KMS-11 (cell line): ENCODE results near the gene CNNM4.

ENCODE experiments used
- H2AFZ ChIP-seq: fragments of 200-600 bp; sonication (generic); 2 replicates; pipeline ENCODE4 v1.6.1; 2016; ENCODE audit warnings: antibody characterized with exemption, mixed run types, low read depth
- H3K27ac ChIP-seq: fragments of 200-600 bp; sonication (generic); 2 replicates; pipeline ENCODE4 v1.6.1; 2016; ENCODE audit warnings: mild to moderate bottlenecking, mixed run types
- H3K27me3 ChIP-seq: fragments of 200-600 bp; sonication (generic); 2 replicates; pipeline ENCODE4 v1.6.1; 2017; ENCODE audit warnings: mild to moderate bottlenecking, low read depth, mixed run types, moderate library complexity; ENCODE audit not compliant: insufficient read depth
- H3K36me3 ChIP-seq: fragments of 200-600 bp; sonication (generic); 2 replicates; pipeline ENCODE4 v1.6.1; 2017; ENCODE audit warnings: mild to moderate bottlenecking, mixed run types; ENCODE audit not compliant: insufficient read depth
- H3K4me1 ChIP-seq: fragments of 200-600 bp; sonication (generic); 2 replicates; pipeline ENCODE4 v1.6.1; 2016; ENCODE audit warnings: mild to moderate bottlenecking, low read depth, mixed run types; ENCODE audit not compliant: poor library complexity, severe bottlenecking
- H3K4me2 ChIP-seq: fragments of 200-600 bp; sonication (generic); 2 replicates; pipeline ENCODE4 v1.7.0; 2016; ENCODE audit warnings: mild to moderate bottlenecking, mixed run types
- H3K4me3 ChIP-seq: fragments of 200-600 bp; sonication (generic); IDR thresholded peaks from 2 replicates; pipeline ENCODE4 v1.6.1; 2017; ENCODE audit warnings: low read depth, low read length, mixed read lengths; ENCODE audit not compliant: insufficient read depth
- H3K79me2 ChIP-seq: fragments of 200-600 bp; sonication (generic); 2 replicates; pipeline ENCODE4 v1.6.1; 2016; ENCODE audit warnings: low read depth, mixed run types; ENCODE audit not compliant: insufficient read depth
- H3K9ac ChIP-seq: fragments of 200-600 bp; sonication (generic); 2 replicates; pipeline ENCODE4 v1.6.1; 2016; ENCODE audit warnings: mild to moderate bottlenecking, mixed run types
- H4K20me1 ChIP-seq: fragments of 200-600 bp; sonication (generic); 2 replicates; pipeline ENCODE4 v1.6.1; 2016; ENCODE audit warnings: mild to moderate bottlenecking, mixed run types; ENCODE audit not compliant: insufficient read depth
- TF ChIP-seq, protein P1 (sequence below): fragments of 200-600 bp; sonication (generic); conservative IDR thresholded peaks from 2 replicates; pipeline ENCODE4 v1.6.1; 2017; ENCODE audit warnings: low read depth, mild to moderate bottlenecking, antibody characterized with exemption, low read length, moderate library complexity, mixed read lengths

Gene CNNM4

DNA sequence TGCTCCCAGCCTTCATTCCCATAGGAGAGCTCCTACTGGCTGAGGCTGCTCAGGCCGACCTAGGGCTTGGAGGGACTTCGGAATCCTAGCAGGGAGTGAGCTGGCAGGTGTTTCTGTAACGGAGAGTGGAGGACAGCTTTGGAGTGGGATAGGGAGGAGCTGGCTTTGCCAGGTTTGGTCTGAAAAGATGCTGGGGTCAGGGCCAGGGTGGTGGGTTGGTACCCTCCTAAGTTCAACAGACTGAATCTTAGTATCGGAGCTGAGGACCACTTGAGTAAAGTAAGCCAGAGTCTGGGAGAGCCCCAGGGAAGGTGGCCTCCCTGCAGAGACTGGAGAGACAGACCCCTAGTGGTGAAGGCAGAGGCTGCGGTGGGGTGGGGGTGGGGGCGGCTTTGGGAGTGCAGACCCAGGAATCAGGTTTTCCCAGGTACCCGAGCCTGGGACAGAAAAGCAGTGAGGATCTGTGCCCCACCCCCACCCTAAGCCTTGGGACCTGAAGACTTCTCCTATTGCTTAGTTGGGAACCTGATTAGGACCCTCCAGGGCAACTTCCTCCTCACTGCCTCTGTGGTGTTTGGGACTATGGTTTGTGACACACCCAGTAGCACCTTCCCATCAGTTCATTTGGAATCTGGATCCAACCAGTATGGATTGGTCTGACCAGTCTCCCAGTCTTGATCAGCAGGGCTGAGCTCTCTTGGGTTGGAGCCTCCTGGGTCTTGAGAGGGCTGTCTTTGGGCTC is 3.0 kb downstream of the CNNM4 start:
- Histone ChIP-seq H3K27me3 (no peaks in the 10 kb centered on the region), H3K4me1 (peaks cover 31% of the 10 kb centered on the region), H3K27ac (peak overlapping the region; percentile 62)

DNA sequence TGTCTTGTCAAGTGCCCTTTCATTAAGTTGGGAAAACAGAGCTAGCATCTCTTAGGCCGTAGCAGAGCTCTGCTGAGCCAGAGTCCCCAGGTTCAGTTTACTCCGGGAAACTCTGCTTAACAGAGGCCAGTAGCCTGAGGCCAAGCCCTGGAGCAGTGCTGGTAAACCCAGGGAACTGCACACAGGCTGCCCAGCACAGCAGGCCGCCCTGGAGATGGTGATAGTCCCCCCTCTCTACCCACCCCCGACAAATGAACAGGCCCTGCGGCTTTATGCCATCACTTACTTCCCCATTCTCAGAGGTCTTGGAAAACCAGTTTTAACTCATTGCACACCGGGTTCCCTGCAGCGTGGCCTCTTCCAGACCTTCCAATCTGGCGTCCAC is 3.5 kb downstream of the CNNM4 start:
- H4K20me1 ChIP-seq: no peaks in the 10 kb centered on the region
- no peak overlapping the region for H3K27ac ChIP-seq
- H3K9ac ChIP-seq: peak overlapping the region; percentile 29; the same call in 1 of the 2 replicates
- no peaks in the 10 kb centered on the region for H3K36me3 ChIP-seq
- no peaks in the 10 kb centered on the region for H3K27me3 ChIP-seq
- H3K4me3 ChIP-seq: no peak overlapping the region
- H3K79me2 ChIP-seq: peaks cover 70% of the 10 kb centered on the region
- H2AFZ ChIP-seq: no peak overlapping the region
- TF ChIP-seq, protein P1, sequence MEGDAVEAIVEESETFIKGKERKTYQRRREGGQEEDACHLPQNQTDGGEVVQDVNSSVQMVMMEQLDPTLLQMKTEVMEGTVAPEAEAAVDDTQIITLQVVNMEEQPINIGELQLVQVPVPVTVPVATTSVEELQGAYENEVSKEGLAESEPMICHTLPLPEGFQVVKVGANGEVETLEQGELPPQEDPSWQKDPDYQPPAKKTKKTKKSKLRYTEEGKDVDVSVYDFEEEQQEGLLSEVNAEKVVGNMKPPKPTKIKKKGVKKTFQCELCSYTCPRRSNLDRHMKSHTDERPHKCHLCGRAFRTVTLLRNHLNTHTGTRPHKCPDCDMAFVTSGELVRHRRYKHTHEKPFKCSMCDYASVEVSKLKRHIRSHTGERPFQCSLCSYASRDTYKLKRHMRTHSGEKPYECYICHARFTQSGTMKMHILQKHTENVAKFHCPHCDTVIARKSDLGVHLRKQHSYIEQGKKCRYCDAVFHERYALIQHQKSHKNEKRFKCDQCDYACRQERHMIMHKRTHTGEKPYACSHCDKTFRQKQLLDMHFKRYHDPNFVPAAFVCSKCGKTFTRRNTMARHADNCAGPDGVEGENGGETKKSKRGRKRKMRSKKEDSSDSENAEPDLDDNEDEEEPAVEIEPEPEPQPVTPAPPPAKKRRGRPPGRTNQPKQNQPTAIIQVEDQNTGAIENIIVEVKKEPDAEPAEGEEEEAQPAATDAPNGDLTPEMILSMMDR: no peak
- peak overlapping the region; percentile 96 for H3K4me2 ChIP-seq
- peaks cover 31% of the 10 kb centered on the region for H3K4me1 ChIP-seq

More for the DNA sequence above, 3.0 kb downstream of the CNNM4 start:
- peak overlapping the region; percentile 50; the same call in 1 of the 2 replicates for H3K9ac ChIP-seq
- H3K4me2 ChIP-seq: peak overlapping the region; percentile 96
- no peak overlapping the region for H2AFZ ChIP-seq
- no peaks in the 10 kb centered on the region for H3K36me3 ChIP-seq
- H3K4me3 ChIP-seq: peak overlapping the region; percentile 90
- H4K20me1 ChIP-seq: no peaks in the 10 kb centered on the region
- TF ChIP-seq, protein P1: peak; percentile 64
- H3K79me2 ChIP-seq: peaks cover 70% of the 10 kb centered on the region

DNA sequence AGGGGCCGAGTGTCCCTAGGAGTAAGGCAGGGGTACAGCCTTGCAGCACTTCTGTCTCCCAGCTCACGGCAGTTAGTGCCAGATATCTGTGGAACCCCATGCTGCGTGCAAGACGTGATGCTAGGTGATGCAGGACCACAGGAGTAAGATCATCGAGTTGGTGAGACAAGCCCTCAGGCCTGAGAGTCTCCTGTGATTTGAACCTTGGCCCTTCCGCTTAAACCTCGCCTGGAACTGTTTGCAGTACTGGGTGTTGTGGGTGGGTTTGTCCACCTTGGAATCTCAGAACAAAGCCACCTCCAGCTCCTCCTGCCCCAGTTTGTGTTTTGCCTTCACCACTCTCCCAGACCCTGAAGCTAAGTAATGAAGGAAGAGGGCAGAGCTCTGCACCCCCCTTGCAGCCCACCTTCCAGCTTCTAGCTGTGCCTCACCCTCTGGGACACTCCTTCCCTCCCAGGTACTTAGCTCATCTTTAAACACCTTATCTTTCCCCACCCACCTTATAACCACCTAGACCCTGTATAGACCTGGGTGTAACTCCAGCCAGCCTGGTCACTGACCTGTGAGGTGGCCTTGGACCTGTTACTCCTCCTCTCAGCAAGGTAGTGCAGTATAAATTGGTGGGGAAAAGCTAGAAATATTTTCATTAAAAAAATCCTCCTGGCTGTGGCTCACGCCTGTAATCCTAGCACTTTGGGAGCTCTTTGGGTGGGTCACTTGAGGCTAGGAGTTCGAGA is 6.6 kb downstream of the CNNM4 start:
- Histone ChIP-seq H4K20me1 (no peaks in the 10 kb centered on the region), H3K36me3 (no peaks in the 10 kb centered on the region), H2AFZ (no peak overlapping the region), H3K27ac (no peak overlapping the region), H3K9ac (no peak overlapping the region), H3K4me3 (no peak overlapping the region), H3K27me3 (no peaks in the 10 kb centered on the region), H3K4me2 (no peak overlapping the region), H3K4me1 (peaks cover 22% of the 10 kb centered on the region), H3K79me2 (peaks cover 57% of the 10 kb centered on the region)
- TF ChIP-seq, protein P1: no peak

DNA sequence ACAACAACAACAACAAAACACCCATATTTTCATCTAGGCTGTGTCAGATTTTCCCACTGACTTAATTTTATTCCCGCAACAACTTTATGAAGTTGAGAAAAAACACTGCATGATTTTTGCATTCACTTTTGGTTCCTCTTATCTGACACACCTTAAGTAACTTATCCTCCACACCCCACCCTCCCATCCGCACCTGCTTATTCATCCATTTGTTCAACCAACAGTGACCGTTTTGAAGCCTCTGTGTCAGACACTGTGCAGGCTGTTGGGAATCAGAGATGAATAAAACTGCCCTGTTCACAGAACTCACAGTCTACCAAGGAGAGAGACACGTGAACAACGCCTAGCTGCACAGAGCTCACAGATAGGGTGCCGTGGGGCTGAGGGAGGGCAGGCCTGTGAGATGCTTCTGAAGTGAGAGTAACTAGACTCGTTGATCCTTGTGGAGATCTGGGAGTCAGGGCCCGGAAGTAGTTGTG is 7.4 kb downstream of the CNNM4 start:
- Histone ChIP-seq H3K27ac (no peak overlapping the region), H3K9ac (no peak overlapping the region), H3K36me3 (no peaks in the 10 kb centered on the region), H4K20me1 (no peaks in the 10 kb centered on the region), H3K79me2 (peaks cover 51% of the 10 kb centered on the region), H2AFZ (no peak overlapping the region), H3K4me1 (peaks cover 26% of the 10 kb centered on the region), H3K27me3 (no peaks in the 10 kb centered on the region), H3K4me2 (no peak overlapping the region), H3K4me3 (no peak overlapping the region)
- TF ChIP-seq, protein P1: no peak
